ENCODE measurements around the gene SCAMP1.

DNA sequence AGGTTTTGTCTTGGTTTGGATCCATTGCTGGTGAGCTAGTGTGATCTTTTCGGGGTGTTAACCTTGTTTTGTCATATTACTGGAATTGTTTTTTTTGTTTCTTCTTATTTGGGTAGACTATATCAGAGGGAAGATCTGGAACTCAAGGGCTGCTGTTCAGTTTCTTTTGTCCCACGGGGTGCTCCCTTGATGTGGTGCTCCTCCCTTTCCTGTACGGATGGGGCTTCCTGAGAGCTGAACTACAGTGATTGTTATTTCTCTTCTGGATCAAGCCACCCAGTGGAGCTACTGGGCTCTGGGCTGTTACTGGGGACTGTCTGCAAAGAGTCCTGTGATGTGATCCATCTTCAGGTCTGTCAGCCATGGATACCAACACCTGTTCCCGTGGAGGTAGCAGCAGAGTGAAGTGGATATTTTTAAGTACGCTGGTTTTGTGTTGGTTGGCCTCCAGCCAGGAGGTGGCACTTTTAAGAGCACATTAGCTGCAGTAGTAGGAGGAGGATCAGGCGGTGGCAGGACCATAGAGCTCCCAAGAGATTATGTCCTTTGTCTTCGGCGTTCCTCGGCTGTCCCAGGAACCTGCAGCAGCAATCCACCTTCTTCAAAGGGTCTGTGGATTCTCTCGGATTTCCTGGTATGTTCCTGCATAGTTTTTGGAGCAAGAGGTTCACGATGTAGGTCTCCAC lies 27.2 kb downstream of the SCAMP1 start:
- TF ChIP-seq, protein P1, sequence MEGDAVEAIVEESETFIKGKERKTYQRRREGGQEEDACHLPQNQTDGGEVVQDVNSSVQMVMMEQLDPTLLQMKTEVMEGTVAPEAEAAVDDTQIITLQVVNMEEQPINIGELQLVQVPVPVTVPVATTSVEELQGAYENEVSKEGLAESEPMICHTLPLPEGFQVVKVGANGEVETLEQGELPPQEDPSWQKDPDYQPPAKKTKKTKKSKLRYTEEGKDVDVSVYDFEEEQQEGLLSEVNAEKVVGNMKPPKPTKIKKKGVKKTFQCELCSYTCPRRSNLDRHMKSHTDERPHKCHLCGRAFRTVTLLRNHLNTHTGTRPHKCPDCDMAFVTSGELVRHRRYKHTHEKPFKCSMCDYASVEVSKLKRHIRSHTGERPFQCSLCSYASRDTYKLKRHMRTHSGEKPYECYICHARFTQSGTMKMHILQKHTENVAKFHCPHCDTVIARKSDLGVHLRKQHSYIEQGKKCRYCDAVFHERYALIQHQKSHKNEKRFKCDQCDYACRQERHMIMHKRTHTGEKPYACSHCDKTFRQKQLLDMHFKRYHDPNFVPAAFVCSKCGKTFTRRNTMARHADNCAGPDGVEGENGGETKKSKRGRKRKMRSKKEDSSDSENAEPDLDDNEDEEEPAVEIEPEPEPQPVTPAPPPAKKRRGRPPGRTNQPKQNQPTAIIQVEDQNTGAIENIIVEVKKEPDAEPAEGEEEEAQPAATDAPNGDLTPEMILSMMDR (IDR thresholded peaks at IDR 0.05): no peak
- no peak for TF ChIP-seq POLR2A (IDR thresholded peaks at IDR 0.05)

Data from right lobe of liver (tissue), 4 donors.